ENCODE data around the gene VAV2. TPM values are rescaled to one million over a fixed set of nuclear protein-coding genes. Genes with fewer than 3 reads are reported as not detected.

Gene VAV2
- total RNA-seq, 1 donor from 2014 or later = 6.0 TPM

DNA sequence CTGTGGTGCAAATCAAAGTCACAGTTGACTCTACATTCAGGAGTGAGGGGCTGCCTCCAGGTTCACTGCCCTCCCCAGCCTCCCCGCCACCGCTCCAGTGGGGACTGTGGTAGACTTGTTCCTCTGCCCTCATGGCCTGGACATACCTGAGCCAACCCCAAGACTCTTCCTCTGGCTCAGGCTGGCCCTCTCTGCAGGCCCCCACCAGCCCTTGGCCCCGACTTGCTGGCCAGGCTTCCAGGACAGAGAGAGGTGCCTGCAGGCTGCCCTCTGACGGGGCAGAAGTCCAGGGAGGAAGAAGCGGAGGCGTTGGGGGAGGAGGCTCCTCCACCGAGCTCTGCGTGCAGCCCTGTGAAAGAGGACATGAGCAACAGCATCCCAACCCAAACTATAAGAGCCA lies 251.2 kb downstream of the VAV2 start:
- DNase-seq = no peak

DNA sequence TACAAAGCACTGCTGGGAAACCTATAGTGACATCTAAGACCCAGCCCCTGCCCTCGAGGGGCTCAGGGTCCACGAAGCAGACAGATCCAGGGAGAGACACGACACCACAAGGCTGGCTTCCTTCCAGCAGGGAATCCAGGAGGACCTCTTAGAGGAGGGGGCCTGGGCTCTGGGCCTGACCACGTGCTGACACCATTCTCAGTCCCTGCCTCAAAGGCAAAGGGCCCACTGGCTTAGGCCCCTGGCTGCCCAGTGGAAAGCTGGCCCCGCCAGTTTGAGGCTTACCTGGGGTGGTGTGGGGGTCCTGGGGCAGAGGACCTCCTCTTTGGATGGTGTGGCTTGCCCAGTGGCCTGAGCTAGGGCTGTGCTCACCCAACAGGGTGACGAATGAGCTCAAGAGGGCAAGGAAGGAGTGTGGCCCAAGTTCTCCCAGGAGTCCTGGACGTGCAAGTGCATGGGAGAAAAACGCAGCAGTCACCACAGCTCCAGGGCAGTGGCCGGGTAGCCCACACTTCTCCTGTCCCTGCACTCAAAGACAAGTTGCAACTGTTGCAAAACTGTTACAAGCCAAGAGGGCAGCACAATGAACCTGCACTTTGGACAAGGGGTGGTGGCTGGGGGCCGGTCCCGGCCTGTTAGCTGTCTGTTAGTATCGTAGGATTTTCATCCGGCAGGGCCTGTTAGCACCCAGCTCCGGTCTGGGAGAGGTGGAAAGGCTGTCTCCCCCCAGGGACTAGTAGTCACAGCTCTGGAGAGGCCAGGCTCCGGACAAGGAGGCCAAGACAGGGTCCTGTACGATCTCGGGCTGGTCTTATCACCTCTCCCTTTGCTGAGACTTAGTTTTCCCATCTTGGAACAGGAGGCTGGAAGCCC lies 252.5 kb downstream of the VAV2 start:
- no peak for DNase-seq

DNA sequence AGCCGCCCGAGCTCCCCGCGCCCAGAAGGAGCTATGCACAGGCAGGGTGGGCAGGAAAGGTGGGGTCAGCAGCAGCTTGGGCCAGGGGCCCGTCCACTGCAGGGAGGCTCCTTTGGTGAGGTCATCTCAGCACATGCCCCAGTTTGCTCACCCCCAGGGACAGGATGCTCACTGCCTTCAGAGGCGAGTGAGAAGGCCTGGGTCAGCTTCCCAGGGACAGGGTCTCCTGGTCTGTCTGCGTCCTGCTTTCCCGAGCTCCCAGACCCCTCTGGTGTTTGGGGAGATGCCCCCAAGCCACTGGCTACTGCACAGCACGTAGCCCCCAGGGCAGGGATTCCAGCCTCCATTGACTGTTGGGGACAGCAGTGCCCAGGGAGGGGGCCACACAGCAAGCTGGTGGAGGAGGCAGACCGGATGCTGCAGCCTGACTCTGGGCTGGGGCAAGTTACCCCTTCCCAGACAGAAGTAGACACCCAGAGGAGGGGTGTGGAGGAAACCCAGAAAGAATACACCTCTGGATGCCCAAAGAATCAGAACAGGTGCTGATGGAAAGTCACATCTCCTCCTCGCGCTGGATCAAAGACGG lies 253.4 kb downstream of the VAV2 start:
- no peak for DNase-seq

DNA sequence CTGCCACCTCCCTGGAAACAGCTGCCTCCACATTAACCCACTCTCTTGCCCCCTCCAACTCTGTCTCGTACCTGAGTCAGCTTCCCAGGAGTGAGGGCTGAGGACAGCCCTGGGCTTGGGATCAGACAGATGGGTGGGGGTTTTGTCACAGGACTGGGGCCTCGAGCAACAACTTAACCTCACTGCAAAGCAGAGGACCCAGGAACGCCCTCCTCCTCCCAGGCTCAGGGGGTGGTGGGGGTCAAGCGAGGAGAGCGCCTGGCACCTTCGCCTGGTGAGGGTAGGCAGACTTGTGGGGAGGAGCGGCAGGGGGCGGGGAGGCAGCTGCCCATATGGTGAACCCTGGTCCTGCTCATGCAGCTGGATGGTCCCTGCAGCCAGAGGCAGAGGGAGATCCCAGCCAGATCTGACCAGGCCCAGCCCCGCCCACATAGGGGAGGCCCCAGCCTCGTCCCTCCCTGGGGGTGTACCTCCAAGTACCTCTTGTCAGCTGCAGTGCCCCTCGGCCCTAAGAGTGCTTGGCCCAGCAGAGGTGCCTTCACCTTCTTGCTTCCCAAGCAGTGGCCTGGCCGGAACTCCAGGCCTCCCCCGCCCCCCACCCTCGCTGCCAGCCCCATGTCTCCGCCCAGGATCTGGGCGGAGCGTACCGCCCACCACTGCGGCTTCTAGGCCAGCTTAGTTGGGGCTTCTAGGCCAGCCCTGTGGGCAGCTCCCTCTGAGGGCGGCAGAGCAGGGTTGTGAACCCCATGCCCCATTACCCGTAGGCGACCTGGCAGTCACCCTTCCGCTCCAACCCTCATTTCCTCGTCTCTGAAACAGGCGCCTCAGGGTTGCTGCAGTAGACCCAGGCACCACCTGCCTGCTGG lies 254.1 kb downstream of the VAV2 start, which contains the start of gene SARDH:
Gene SARDH, minus strand, starts transcription at position 579 of the 866 bp plus-strand sequence. CDS start 4,179 bp downstream, outside the sequence.
- DNase-seq = no peak

DNA sequence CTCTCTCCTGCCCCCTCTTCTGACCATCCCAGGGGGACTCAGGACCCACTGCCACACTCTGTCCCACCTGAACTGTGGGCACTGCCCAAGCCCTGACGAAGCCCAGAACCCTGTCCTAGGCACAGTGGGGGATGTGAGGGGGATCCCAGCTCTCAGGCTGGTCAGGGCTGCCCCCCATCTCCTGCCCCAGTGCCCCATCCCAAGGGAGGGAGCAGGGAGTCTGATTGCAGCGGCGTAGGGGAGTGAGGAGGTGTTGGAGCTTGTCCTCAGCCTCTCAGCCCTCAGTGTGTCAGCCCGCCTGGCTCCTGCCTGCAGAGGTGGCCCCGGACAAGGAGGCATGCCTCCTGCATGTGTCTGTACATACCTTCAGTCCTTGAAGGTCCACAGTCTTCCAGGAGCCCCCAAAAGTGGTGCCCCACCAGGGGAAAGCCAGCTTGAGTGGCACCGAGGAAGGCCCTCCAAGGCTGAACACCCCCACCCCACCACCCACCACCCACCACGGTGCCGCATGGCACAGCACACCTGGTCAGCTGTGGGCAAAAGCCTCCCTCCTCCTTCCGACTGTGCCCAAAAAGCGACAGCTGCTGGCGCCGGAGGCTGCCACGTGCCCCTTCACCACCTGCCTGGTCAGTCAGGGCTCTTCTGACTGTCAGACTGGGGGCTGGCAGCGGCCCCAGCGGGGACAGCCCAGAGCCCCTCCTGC lies 254.9 kb downstream of the VAV2 start:
- no peak for DNase-seq

DNA sequence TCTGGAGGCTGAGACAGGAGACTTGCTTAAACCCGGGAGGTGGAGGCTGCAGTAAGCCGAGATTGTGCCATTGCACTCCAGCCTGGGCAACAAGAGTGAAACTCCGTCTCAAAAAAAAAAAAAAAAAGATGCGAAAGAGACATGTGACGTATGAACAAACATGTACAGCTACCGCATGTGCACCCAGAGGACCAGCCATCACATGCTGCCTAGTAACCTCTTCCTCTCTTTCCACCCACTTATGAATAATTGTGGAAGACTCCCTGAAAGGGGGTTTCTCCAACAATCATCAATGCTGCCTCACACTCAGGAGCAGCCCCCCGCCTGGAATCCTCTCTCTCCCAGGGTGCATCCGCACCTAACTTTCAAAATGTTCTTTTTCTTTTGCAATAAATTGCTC lies 256.2 kb downstream of the VAV2 start:
- DNase-seq = no peak

DNA sequence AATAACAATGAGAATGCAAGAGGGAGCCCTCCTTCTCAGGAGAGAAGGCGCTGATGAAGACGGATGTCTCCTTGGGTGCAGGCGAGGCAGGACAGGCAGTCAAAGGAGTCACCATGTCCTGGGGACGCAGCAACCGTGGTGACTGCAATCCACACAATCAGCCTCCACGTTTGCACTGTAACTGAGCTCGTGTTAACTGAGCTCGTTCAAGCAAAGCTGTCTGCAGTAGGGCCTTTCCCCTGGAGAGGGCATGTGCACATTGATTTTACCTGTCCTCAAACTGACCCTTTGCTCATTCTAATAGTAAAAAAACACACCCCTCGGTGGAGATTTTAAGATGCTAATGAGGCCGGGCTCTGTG lies 256.7 kb downstream of the VAV2 start:
- no peak for DNase-seq

DNA sequence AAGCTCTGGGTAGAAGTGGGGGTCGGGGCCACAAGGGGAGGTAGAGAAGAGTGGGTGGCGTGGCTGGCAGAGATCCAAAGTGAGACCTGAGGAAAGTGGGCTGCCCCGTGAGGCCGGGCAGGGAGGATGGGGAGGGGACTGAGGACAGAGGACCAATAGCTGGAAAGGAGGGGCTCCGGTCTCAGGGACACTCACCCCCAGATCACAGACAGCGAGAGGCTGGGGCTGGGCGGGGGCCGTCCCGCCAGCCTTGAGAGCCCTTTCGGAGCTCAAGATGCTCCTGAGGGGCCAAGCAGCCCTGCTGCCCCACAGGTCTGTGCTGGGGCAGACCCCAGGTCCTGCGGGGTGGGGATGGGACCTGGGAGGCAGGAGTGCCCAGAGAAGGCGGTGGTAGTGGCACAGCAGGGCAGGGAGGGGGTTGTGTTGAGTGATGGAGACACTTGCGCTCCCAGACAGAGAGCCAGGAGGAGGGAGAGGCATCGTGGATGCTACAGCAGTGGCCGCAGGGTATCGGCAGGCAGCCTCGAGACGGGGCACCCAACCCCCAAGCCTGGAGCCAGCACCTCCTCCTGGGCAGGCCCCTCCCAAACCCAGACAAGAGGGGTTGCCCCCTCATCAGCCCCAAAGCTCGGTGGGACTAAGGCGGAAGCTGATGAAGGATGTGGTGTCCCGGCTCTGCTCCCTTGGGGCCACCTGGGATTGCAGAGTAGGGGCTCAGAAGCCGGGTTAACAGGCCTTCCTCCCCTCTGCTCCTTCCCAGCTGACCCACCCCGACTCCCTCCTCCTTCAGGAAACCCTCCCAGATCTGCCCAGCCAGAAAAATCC lies 257.3 kb downstream of the VAV2 start:
- DNase-seq = no peak

DNA sequence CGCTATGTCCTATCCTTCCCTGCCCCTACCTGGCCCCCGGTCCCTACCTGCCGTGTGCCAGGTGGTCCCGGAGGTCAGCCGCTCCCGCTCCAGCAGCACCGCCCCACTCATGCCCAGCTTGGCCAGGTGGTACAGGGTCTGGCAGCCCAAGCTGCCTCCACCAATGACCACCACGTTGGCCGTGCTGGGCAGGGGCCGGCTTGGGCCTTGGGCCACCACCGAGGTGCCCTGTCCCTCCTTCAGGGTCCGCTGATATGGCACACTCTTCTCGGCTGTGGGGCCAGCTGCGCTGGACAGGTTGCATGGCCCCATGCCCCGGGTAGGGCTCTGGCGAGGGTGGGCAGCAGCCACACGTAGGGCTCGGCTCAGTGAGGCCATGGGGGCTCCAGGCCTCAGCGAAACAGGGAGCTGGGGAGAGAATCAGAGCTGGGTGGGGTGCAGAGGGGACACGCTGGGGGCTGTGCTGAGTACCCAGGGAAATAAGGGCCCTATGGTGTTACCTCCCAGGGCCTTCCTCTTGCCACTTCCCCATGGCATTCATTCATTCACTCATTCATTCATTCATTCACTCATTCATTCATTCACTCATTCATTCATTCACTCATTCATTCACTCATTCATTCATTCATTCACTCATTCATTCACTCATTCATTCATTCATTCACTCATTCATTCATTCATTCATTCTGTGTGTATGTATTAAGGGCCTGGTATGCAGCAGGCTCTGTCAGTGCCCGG lies 258.2 kb downstream of the VAV2 start:
- DNase-seq = no peak

DNA sequence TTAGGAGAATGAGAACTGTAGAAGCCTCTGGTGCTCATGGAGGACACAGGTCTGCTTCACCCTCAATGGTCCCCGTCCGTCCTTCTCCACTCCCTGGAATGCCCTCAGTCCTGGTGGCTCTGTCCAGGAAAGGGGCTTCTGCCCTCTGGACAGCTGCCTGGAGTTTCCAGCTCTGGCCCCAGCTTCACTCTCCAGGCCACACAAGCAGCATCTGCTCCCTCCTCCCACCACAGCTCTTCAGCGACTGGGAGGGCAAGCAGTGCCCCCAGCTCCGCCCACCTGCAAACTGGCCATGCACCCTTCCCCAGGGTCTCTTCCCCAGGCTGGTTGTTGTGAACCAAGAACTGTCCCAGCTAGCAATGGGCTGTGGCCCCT lies 258.7 kb downstream of the VAV2 start:
- DNase-seq = no peak

DNA sequence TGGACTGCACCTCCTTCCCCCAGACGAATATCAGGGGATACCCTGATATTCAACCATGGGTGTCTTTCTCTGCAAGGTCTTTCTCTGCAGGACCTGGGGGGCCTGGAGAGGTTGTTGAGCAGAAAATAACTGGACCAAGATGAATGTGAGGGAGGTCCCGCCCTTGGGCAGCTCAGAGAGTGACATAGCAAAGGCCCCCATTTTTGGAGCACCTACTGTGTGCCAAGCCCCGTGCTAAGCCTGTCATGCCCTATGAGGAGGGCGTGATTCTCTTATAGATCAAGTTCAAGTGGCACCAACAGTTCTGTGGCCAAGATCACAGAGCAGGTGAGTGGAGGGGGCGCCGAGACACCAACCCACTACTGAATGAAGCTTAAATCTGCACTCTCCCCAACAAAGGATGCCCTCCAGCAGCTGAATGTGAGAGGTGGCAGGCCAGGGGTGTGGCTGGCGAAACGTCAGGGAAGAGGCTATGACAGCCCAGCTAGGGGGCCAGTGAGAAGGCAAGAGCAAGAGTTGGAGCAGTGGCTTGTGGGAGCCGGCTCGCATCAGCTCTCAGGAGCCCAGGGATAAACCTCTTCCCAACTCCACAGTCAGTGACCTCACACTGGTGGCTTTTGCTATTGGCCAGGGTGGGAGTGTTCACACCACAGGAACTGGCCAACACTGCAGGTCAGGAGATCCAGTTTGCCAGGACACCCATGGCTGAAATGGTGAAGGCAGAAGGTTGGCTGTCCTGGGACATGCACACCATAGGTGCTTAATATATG lies 259.3 kb downstream of the VAV2 start:
- no peak for DNase-seq

DNA sequence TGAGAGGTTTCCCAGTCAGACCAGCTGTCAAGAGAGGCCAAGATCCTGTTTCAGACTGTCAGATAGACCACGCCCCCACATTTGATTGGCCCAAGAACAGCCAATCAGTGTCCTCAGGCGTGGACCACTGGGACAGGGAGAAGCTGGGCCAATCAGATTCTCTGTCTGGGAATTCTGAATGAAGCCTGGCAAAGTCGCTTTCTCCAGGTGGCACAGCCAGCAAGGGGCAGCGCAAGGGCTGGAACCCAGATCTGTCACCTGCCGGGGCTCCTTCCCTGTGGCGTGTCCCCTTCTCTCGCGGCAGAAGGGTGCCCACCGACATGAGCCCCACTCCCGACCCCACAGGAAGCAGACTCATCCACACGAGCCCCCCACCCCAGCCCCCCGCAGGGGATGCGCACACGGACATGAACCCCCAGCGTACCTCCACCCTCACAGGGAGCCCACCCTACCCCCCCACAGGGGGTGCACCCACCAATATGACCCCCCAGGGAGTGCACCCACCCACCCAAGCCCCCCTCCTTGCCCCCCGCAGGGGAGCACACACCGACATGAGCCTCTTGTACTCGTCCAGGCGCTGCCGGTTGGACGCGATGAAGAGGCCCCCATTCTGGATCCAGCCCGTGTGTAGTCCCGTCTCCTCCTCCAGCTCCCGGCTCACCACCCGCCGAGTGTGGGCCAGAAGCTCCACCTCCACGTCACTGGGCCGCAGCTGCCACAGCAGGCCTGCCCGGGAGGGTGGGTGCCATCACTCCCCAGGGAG lies 260.1 kb downstream of the VAV2 start:
- no peak for DNase-seq

DNA sequence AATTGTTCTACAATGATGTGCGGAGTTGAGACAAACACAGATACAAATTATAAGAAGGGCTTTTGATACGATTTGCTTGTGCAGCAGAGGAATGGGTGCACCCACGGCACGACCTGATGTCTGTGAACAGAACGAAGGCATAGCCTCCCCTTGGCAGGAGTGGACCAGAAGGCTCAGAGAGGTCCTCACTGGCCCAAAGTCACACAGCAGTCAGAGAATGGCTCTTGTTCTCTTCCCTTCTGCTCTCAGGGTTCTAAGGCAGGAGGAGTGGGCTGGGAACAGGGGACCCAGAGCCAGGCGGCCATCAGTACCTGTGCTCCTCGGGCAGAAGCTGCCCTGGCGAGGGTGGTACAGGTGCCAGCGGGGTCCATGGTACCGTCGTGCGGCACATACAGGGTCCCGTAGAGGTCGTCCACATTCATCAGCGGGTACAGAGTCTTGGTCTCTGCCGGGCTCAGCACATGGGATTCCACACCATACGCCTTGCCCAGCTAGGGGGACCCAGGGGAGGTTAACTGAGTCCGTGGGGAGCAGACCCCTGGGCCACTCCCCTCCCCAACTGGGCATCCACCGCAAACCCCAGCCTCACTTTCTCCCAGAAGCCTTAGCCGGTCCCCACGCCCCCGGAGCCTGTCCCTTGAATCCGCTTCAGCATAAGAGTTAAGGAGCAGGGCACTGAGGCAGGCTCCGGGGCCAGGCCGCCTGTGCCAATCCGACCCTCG lies 261.0 kb downstream of the VAV2 start:
- DNase-seq = no peak

DNA sequence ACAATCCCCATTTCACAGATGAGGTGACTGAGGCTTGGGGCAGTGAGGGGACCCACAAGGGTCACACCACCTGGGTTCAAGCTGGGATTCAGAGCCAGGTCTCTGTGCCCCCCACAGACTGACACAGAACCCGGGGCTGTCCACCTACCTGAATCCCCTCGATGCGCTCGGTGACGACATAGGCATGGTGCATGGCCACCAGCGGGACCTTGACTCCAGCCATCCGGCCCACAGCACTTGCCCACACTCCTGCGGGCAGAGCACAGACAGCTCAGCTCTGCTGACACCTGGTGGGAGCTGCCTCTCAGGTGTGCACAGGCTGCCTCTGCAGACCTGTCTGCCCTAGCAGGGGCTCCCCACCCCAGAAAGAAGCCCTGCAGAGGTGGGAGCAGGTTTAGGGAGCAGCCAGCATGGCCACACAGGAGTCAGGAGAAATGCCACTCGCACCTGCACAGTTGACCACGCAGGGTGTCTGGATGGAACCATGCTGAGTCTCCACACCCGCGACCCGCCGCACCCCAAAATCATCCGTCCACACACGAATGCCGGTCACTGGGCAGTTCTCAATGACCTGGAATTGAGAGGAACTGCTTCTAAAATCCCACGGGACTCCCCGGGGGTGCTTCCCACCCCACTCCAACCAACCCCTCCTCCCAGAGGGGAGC lies 262.4 kb downstream of the VAV2 start:
- DNase-seq = no peak

DNA sequence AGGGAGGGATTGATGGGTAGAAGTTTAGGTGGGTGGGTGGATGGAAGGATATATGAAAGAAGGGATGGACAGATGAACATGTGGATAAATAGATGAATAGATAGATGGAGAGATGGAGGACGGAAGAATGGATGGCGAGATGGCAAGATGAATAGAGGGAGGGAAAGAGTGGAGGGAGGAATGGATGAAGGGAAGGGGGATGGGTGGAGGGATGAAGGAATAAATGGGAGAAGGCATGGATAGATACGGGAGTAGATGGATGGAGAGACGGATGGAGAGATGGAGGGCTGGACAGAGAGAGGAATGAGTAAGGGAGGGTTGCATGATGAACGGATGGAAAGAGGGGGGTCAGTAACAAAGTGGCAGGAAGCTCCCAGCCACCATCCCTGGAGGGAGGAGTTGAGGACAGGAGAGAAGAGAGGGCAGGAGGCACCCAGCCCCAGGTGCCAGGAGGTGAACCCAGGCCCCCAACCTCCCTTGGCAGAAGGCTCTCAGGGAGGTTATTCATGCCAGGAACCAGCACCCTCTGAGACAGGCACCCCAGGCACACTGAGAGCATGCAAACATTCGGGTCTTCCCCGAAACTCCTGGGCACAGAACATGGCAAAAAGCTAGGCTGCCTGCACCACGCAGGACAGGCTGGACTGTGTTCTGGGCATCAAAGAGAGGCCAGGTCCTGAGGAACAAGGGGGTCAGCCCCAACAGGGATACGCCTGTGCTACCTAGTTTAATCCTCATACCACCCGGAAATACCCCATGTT lies 263.1 kb downstream of the VAV2 start:
- no peak for DNase-seq

DNA sequence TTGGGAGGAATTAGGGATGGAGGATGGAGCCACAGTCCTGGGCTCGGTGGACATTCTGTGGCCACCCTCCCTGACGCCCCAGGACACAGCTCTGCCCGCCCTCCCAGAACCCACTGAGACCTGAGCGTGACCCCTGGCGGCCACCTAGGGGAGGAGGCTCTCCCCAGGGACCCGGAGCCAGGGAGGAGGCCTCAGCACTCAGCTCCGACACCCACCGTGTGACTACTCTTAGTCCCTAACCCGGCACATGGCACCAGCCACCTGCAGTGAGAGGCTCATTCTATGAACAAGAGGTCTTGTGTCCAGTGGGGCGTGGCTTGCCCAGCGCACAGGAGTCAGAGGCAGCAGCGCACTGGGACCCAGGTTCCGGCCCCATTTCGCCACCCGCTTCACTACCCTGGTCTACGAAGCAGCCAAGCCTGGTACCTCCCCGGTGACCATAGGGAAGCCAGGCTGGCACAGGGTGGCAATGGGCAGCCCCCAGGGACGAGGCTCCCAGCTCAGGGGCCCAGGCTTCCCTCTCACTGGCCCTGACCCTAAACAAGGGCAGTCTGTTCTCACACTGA lies 264.2 kb downstream of the VAV2 start:
- no peak for DNase-seq

Data from skin of body (tissue), 2 donors.